Endothelial cell (in vitro differentiated cells): ENCODE data around the gene TBC1D16. TPM values are rescaled to one million over a fixed set of nuclear protein-coding genes. Genes with fewer than 3 reads are reported as not detected.

Experiments used
- DNase-seq: peaks from one replicate; pipeline ENCODE4 v3.0.0; 2021; ENCODE audit warnings: low spot score
- H3K27ac Mint-ChIP-seq: one replicate; pipeline ENCODE4 v1.8.0; 2021; ENCODE audit warnings: mixed read lengths, inconsistent platforms; ENCODE audit not compliant: unreplicated experiment
- H3K27me3 Mint-ChIP-seq: one replicate; pipeline ENCODE4 v1.8.0; 2021; ENCODE audit warnings: mild to moderate bottlenecking, moderate library complexity, mixed read lengths, inconsistent platforms; ENCODE audit not compliant: unreplicated experiment
- H3K36me3 Mint-ChIP-seq: one replicate; pipeline ENCODE4 v1.8.0; 2021; ENCODE audit warnings: mild to moderate bottlenecking, low read depth, mixed read lengths, inconsistent platforms; ENCODE audit not compliant: unreplicated experiment
- H3K4me1 Mint-ChIP-seq: one replicate; pipeline ENCODE4 v1.8.0; 2021; ENCODE audit warnings: mild to moderate bottlenecking, mixed read lengths, inconsistent platforms; ENCODE audit not compliant: unreplicated experiment
- H3K4me3 Mint-ChIP-seq: one replicate; pipeline ENCODE4 v1.8.0; 2021; ENCODE audit warnings: mild to moderate bottlenecking, mixed read lengths, inconsistent platforms; ENCODE audit not compliant: unreplicated experiment
- H3K9me3 Mint-ChIP-seq: one replicate; pipeline ENCODE4 v1.8.0; 2021; ENCODE audit warnings: mixed read lengths, inconsistent platforms; ENCODE audit not compliant: unreplicated experiment
- CTCF ChIP-seq: fragments of 200-600 bp; sonication (generic); IDR thresholded peaks from one replicate; pipeline ENCODE4 v1.5.0; 2021; ENCODE audit warnings: antibody characterized with exemption; ENCODE audit not compliant: unreplicated experiment
- total RNA-seq: library from RNA; stranded (reverse); fragmentation: NEBNext Ultra II Directional; extraction: Animal tissue kit (Norgen Biotek cat#: 25700); gene quantifications from one replicate; pipeline ENCODE4 v1.2.1, GENCODE V29; 2021; ENCODE audit not compliant: unreplicated experiment

TBC1D16 gene
- total RNA-seq, 1 donor from 2014 or later = 126 TPM

- Mint-ChIP-seq H3K36me3 (peaks cover 10% of the 10 kb centered on the region), H3K27me3 (peaks cover 2% of the 10 kb centered on the region), H3K4me3 (peak overlapping the region; percentile 40), H3K4me1 (peaks cover 2% of the 10 kb centered on the region), H3K27ac (no peak overlapping the region), H3K9me3 (no peaks in the 10 kb centered on the region)
- peak; percentile 68 for DNase-seq
- peak; percentile 99 for TF ChIP-seq CTCF
These were observed 30.0 kb downstream of the TBC1D16 start for GRCh38 chr17:80005360-80006338.

- H3K4me1 Mint-ChIP-seq = peaks cover 2% of the 10 kb centered on the region
These were observed 31.7 kb downstream of the TBC1D16 start for GRCh38 chr17:80003969-80004368.

DNA sequence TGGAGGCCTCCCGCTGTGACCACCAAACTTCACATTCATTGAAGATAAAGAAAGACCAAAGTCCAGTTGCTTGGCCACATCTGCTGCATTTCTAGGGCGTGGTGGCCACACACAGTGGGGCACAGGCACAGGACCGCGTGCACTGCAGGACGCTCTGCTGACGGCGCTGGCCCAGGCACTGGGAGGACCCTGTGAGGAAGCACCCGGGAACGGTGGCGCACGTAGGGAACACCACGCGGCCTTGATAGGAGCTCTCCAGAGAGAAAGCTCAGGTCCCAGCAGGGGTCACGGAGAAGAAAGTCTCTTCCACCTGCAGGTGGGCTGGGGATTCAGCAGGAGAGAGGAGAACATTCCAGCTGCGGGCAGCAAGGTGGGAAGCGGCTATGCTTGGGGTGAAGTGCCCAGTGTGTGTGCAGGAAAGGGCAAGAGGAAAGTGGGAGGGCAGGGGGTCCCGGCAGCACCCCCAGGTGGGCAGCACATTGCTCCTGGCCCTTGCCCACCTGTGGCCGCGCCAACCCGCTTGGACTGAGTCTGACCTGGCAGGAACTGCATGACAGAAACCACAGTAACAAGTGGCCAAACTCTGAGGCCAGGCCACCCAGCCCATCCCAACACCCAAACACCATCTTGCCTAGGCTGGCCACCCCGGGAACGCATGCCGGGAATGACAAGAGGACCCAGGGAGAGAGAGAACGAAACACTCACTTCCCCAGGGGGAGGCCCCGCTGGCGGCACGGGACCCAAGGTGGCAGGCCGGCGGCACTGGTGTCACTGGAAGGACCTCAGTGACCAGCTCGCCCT, 32.8 kb downstream of the TBC1D16 start:
- Mint-ChIP-seq H3K27ac (no peak overlapping the region), H3K9me3 (no peaks in the 10 kb centered on the region), H3K4me1 (peaks cover 5% of the 10 kb centered on the region), H3K27me3 (no peaks in the 10 kb centered on the region), H3K36me3 (peaks cover 15% of the 10 kb centered on the region), H3K4me3 (no peak overlapping the region)
- no peak for TF ChIP-seq CTCF
- no peak for DNase-seq

More at GRCh38 chr17:80003969-80004368, 31.7 kb downstream of the TBC1D16 start:
- TF ChIP-seq CTCF = no peak
- Mint-ChIP-seq H3K27ac (no peak overlapping the region), H3K4me3 (no peak overlapping the region), H3K27me3 (peaks cover under 1% of the 10 kb centered on the region), H3K9me3 (no peaks in the 10 kb centered on the region), H3K36me3 (peaks cover 15% of the 10 kb centered on the region)
- DNase-seq = no peak

- Mint-ChIP-seq H3K27me3 (no peaks in the 10 kb centered on the region), H3K27ac (no peak overlapping the region), H3K4me3 (no peak overlapping the region), H3K9me3 (no peaks in the 10 kb centered on the region), H3K36me3 (peaks cover 15% of the 10 kb centered on the region), H3K4me1 (peaks cover 11% of the 10 kb centered on the region)
- DNase-seq = no peak
- no peak for TF ChIP-seq CTCF
These were observed 33.5 kb downstream of the TBC1D16 start for GRCh38 chr17:80002070-80002641.
